ENCODE measurements around the gene DYRK1A. TPM values are rescaled to one million over a fixed set of nuclear protein-coding genes. Genes with fewer than 3 reads are reported as not detected.
"Not testable (repeated sequence)": the region's sequence is repeated elsewhere in the genome, so short reads cannot be mapped to it uniquely, and the experiment has no call there.

DYRK1A gene
- polyA plus RNA-seq, 1 donor, result 48.3 TPM

- H3K4me1 ChIP-seq (ENCODE audit: control insufficient read depth, insufficient read depth, low read length), result no peaks in the 10 kb centered on the region
- no CpG with 5 or more reads among the region's 10 CpGs for WGBS (ENCODE audit: insufficient coverage, low lambda C conversion rate)
- H3K36me3 ChIP-seq (ENCODE audit: control insufficient read depth, insufficient read depth, low read length), result no peaks in the 10 kb centered on the region
- H3K4me3 ChIP-seq (ENCODE audit: low read length), result no peak overlapping the region
- H3K27ac ChIP-seq (ENCODE audit: low read length), result no peak overlapping the region
- H3K9me3 ChIP-seq (ENCODE audit: control insufficient read depth, low read depth, low read length), result no peaks in the 10 kb centered on the region
- no peaks in the 10 kb centered on the region for H3K27me3 ChIP-seq (ENCODE audit: control insufficient read depth, insufficient read depth, low read length)
- DNase-seq, result no peak
Observed at GRCh38 chr21:37522641-37523295, 156.2 kb downstream of the DYRK1A start.

GRCh38 chr21:37524944-37525343, 158.4 kb downstream of the DYRK1A start:
- H3K9me3 ChIP-seq (ENCODE audit: control insufficient read depth, low read depth, low read length); H3K27ac ChIP-seq (ENCODE audit: low read length); DNase-seq; H3K4me1 ChIP-seq (ENCODE audit: control insufficient read depth, insufficient read depth, low read length); H3K36me3 ChIP-seq (ENCODE audit: control insufficient read depth, insufficient read depth, low read length); H3K27me3 ChIP-seq (ENCODE audit: control insufficient read depth, insufficient read depth, low read length); H3K4me3 ChIP-seq (ENCODE audit: low read length): not testable (repeated sequence)
- 93% methylated on average over 2 of the region's 5 CpGs for WGBS (ENCODE audit: insufficient coverage, low lambda C conversion rate)

DNA sequence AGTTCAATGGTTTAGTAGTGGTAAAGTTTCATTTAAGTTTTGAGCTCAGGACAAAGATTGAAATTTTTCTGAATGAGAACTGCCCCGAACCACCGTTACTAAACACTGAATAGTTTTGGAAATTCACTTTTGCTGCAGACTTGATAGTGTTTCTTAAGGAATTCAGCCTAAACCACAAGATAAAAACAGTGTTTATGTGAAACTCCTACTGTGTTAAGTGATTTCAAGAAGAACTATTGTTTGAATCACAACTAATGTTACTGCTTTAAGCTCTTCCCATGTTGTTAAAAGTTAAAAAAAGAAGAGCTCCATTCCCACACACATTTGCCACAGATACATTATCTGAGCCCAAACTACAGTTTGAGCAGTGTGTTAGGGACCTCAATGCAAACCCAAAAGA, 159.2 kb downstream of the DYRK1A start:
- Histone ChIP-seq H3K27me3 (ENCODE audit: control insufficient read depth, insufficient read depth, low read length) (peaks cover 3% of the 10 kb centered on the region), H3K9me3 (ENCODE audit: control insufficient read depth, low read depth, low read length) (no peaks in the 10 kb centered on the region), H3K36me3 (ENCODE audit: control insufficient read depth, insufficient read depth, low read length) (no peaks in the 10 kb centered on the region), H3K4me3 (ENCODE audit: low read length) (no peak overlapping the region), H3K27ac (ENCODE audit: low read length) (no peak overlapping the region), H3K4me1 (ENCODE audit: control insufficient read depth, insufficient read depth, low read length) (no peaks in the 10 kb centered on the region)
- WGBS (ENCODE audit: insufficient coverage, low lambda C conversion rate), result 100% methylated on average over 1 of the region's 2 CpGs
- no peak for DNase-seq

GRCh38 chr21:37527103-37527502, 160.5 kb downstream of the DYRK1A start:
- Histone ChIP-seq H3K4me3 (ENCODE audit: low read length) (no peak overlapping the region), H3K9me3 (ENCODE audit: control insufficient read depth, low read depth, low read length) (no peaks in the 10 kb centered on the region), H3K36me3 (ENCODE audit: control insufficient read depth, insufficient read depth, low read length) (no peaks in the 10 kb centered on the region), H3K4me1 (ENCODE audit: control insufficient read depth, insufficient read depth, low read length) (no peaks in the 10 kb centered on the region), H3K27me3 (ENCODE audit: control insufficient read depth, insufficient read depth, low read length) (peaks cover 10% of the 10 kb centered on the region), H3K27ac (ENCODE audit: low read length) (no peak overlapping the region)
- no CpG with 5 or more reads among the region's 6 CpGs for WGBS (ENCODE audit: insufficient coverage, low lambda C conversion rate)
- no peak for DNase-seq

GRCh38 chr21:37527716-37528115, 161.1 kb downstream of the DYRK1A start:
- 100% methylated on average over 1 of the region's 4 CpGs for WGBS (ENCODE audit: insufficient coverage, low lambda C conversion rate)
- no peak overlapping the region for H3K27ac ChIP-seq (ENCODE audit: low read length)
- peaks cover 10% of the 10 kb centered on the region for H3K27me3 ChIP-seq (ENCODE audit: control insufficient read depth, insufficient read depth, low read length)

DNA sequence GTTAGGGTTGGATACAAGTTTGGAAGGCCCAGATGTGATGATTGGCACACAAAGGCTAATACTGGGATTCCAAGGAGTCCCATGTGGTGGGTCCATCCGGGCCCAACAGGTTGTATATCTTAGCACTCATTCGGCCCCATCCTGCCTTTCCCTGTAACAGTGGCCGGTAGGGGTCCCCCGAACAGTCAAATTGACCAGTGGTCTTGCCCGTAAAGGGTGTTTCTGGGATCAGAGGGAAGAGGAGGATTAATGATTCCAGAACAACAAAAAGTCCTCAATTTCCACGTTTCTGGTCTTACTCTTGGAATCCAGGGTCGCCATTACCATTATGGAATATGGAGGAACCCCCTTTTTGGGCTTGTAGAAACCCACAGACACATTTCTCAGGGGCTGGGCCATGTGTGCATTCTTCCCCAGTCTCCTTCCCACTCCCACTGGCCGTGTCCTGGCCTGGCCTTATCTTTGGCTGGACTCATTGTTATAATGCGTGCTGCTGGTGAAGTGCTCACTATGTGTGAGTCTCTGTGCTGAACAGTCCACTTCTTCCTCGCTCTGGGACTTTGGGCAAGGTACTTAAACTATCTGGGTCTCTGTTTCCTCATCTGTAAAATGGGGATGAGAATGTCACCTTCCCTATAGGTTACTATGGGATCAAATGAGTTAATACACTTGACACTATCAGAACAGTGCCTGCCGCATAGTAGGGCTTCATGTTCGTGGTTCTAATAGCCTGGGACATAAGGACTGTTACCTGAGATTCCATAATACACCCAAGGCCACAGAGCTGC, 161.8 kb downstream of the DYRK1A start:
- no peak overlapping the region for H3K4me3 ChIP-seq (ENCODE audit: low read length)
- H3K4me1 ChIP-seq (ENCODE audit: control insufficient read depth, insufficient read depth, low read length), result no peaks in the 10 kb centered on the region
- no peaks in the 10 kb centered on the region for H3K36me3 ChIP-seq (ENCODE audit: control insufficient read depth, insufficient read depth, low read length)
- peaks cover 10% of the 10 kb centered on the region for H3K27me3 ChIP-seq (ENCODE audit: control insufficient read depth, insufficient read depth, low read length)
- no peaks in the 10 kb centered on the region for H3K9me3 ChIP-seq (ENCODE audit: control insufficient read depth, low read depth, low read length)
- WGBS (ENCODE audit: insufficient coverage, low lambda C conversion rate), result 100% methylated on average over 2 of the region's 12 CpGs
- no peak overlapping the region for H3K27ac ChIP-seq (ENCODE audit: low read length)
- no peak for DNase-seq

More at GRCh38 chr21:37527716-37528115, 161.1 kb downstream of the DYRK1A start:
- no peaks in the 10 kb centered on the region for H3K4me1 ChIP-seq (ENCODE audit: control insufficient read depth, insufficient read depth, low read length)
- no peaks in the 10 kb centered on the region for H3K36me3 ChIP-seq (ENCODE audit: control insufficient read depth, insufficient read depth, low read length)
- DNase-seq, result no peak
- no peaks in the 10 kb centered on the region for H3K9me3 ChIP-seq (ENCODE audit: control insufficient read depth, low read depth, low read length)
- no peak overlapping the region for H3K4me3 ChIP-seq (ENCODE audit: low read length)

GRCh38 chr21:37529649-37530048, 163.1 kb downstream of the DYRK1A start:
- no peaks in the 10 kb centered on the region for H3K36me3 ChIP-seq (ENCODE audit: control insufficient read depth, insufficient read depth, low read length)
- no peak overlapping the region for H3K4me3 ChIP-seq (ENCODE audit: low read length)
- no peak overlapping the region for H3K27ac ChIP-seq (ENCODE audit: low read length)
- peaks cover 12% of the 10 kb centered on the region for H3K27me3 ChIP-seq (ENCODE audit: control insufficient read depth, insufficient read depth, low read length)
- DNase-seq, result no peak
- H3K4me1 ChIP-seq (ENCODE audit: control insufficient read depth, insufficient read depth, low read length), result no peaks in the 10 kb centered on the region
- no CpG with 5 or more reads among the region's 6 CpGs for WGBS (ENCODE audit: insufficient coverage, low lambda C conversion rate)
- no peaks in the 10 kb centered on the region for H3K9me3 ChIP-seq (ENCODE audit: control insufficient read depth, low read depth, low read length)

DNA sequence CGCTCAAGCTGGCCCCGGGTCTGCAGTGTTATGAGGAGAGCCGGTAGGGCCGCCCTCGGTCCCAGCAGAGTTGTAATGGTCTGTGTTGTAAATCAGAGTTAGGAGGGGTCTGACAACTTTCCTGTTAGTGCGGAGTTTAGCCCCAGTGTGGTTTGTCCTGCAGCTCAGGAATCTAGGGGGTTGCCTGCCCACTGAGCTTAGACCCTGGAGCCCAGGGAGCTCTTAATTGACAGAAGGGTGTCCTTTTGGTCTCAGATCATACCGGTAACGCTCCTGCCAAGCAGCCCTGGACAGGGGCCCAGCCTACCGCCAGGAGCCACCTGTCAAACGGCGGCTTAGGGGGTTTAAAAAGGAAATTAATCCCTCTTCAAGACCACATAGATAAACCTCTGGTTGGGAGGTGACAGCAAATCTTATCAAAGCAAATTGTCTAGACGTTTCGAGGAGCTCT, 164.4 kb downstream of the DYRK1A start:
- H3K27me3 ChIP-seq (ENCODE audit: control insufficient read depth, insufficient read depth, low read length), result peaks cover 12% of the 10 kb centered on the region

GRCh38 chr21:37531431-37531932, 164.9 kb downstream of the DYRK1A start:
- 100% methylated on average over 1 of the region's 13 CpGs for WGBS (ENCODE audit: insufficient coverage, low lambda C conversion rate)
- Histone ChIP-seq H3K4me1 (ENCODE audit: control insufficient read depth, insufficient read depth, low read length) (no peaks in the 10 kb centered on the region), H3K4me3 (ENCODE audit: low read length) (no peak overlapping the region), H3K27me3 (ENCODE audit: control insufficient read depth, insufficient read depth, low read length) (peaks cover 12% of the 10 kb centered on the region), H3K27ac (ENCODE audit: low read length) (no peak overlapping the region), H3K9me3 (ENCODE audit: control insufficient read depth, low read depth, low read length) (peaks cover 5% of the 10 kb centered on the region), H3K36me3 (ENCODE audit: control insufficient read depth, insufficient read depth, low read length) (no peaks in the 10 kb centered on the region)
- DNase-seq, result no peak

More for the DNA sequence above, 164.4 kb downstream of the DYRK1A start:
- no peak overlapping the region for H3K27ac ChIP-seq (ENCODE audit: low read length)
- no peaks in the 10 kb centered on the region for H3K36me3 ChIP-seq (ENCODE audit: control insufficient read depth, insufficient read depth, low read length)
- no peak for DNase-seq
- H3K9me3 ChIP-seq (ENCODE audit: control insufficient read depth, low read depth, low read length), result peaks cover 3% of the 10 kb centered on the region
- WGBS (ENCODE audit: insufficient coverage, low lambda C conversion rate), result no CpG with 5 or more reads among the region's 13 CpGs
- H3K4me3 ChIP-seq (ENCODE audit: low read length), result no peak overlapping the region
- no peaks in the 10 kb centered on the region for H3K4me1 ChIP-seq (ENCODE audit: control insufficient read depth, insufficient read depth, low read length)

GRCh38 chr21:37532868-37533780, 166.6 kb downstream of the DYRK1A start:
- peaks cover 12% of the 10 kb centered on the region for H3K27me3 ChIP-seq (ENCODE audit: control insufficient read depth, insufficient read depth, low read length)
- 30% methylated on average over 2 of the region's 20 CpGs for WGBS (ENCODE audit: insufficient coverage, low lambda C conversion rate)
- H3K9me3 ChIP-seq (ENCODE audit: control insufficient read depth, low read depth, low read length), result peaks cover 5% of the 10 kb centered on the region
- H3K36me3 ChIP-seq (ENCODE audit: control insufficient read depth, insufficient read depth, low read length), result no peaks in the 10 kb centered on the region
- H3K27ac ChIP-seq (ENCODE audit: low read length), result no peak overlapping the region
- H3K4me3 ChIP-seq (ENCODE audit: low read length), result no peak overlapping the region
- no peaks in the 10 kb centered on the region for H3K4me1 ChIP-seq (ENCODE audit: control insufficient read depth, insufficient read depth, low read length)
- no peak for DNase-seq

Measured in large intestine (tissue), 3 donors.